PC-9 (cell line): Measurements from ENCODE around the gene DAB2. TPM values are rescaled to one million over a fixed set of nuclear protein-coding genes. Genes with fewer than 3 reads are reported as not detected.
"Not testable (repeated sequence)": the region's sequence is repeated elsewhere in the genome, so short reads cannot be mapped to it uniquely, and the experiment has no call there.

Experiments
- BruUV-seq: library from RNA; stranded (reverse); fragments of 400-500 nt; replicated peaks from 2 replicates; lab custom pipeline; 2021; lab: Mats Ljungman, UMichigan
- CTCF ChIA-PET: fragments of 300-600 bp; sonication (Branson Sonifier 250); formaldehyde crosslinking; loops from one replicate; lab custom pipeline; 2022; ENCODE audit warnings: antibody characterized with exemption; lab: Charles Lee
- POLR2A ChIA-PET: fragments of 300-600 bp; sonication (Branson Sonifier 250); formaldehyde crosslinking; loops from one replicate; lab custom pipeline; 2022; ENCODE audit warnings: antibody characterized with exemption; ENCODE audit not compliant: unreplicated experiment; lab: Charles Lee
- DNase-seq, 2 experiments: peaks; one replicate each; pipeline versions ENCODE4 v3.0.0 to v3.0.0-alpha.2; 2015 to 2022; ENCODE audit warnings: mixed read lengths in 1 of 2
- H2AFZ ChIP-seq: fragments of 200-600 bp; sonication (generic); 2 replicates; pipeline ENCODE4 v1.8.1; 2017; ENCODE audit warnings: antibody characterized with exemption
- H3F3A ChIP-seq: fragments of 200-600 bp; sonication (generic); 2 replicates; pipeline ENCODE4 v1.8.1; 2017; ENCODE audit warnings: antibody characterized with exemption, mild to moderate bottlenecking, low read depth; ENCODE audit not compliant: insufficient read depth
- H3K27ac ChIP-seq: fragments of 200-600 bp; sonication (generic); 2 replicates; pipeline ENCODE4 v1.6.1; 2016; ENCODE audit warnings: mixed run types
- H3K27me3 ChIP-seq: fragments of 200-600 bp; sonication (generic); 2 replicates; pipeline ENCODE4 v1.6.1; 2016; ENCODE audit warnings: low read depth, mixed run types; ENCODE audit not compliant: insufficient read depth
- H3K36me3 ChIP-seq: fragments of 200-600 bp; sonication (generic); 2 replicates; pipeline ENCODE4 v1.6.1; 2016; ENCODE audit warnings: low read depth, mixed run types
- H3K4me1 ChIP-seq: fragments of 200-600 bp; sonication (generic); replicated peaks from 2 replicates; pipeline ENCODE4 v1.6.1; 2016; ENCODE audit warnings: mixed run types; ENCODE audit not compliant: insufficient read depth
- H3K4me2 ChIP-seq: fragments of 200-600 bp; sonication (generic); 2 replicates; pipeline ENCODE4 v1.6.1; 2017; ENCODE audit warnings: mixed run types
- H3K4me3 ChIP-seq: fragments of 200-600 bp; sonication (generic); 2 replicates; pipeline ENCODE4 v1.6.1; 2016; ENCODE audit warnings: mixed run types
- H3K79me2 ChIP-seq: fragments of 200-600 bp; sonication (generic); 2 replicates; pipeline ENCODE4 v1.6.1; 2017; ENCODE audit warnings: low read depth, mixed run types
- H3K9me2 ChIP-seq: fragments of 200-600 bp; sonication (generic); 2 replicates; pipeline ENCODE4 v1.8.1; 2017; ENCODE audit warnings: mild to moderate bottlenecking; ENCODE audit not compliant: insufficient read depth
- H3K9me3 ChIP-seq: fragments of 200-600 bp; sonication (generic); 2 replicates; pipeline ENCODE4 v1.8.1; 2016; ENCODE audit warnings: low read depth; ENCODE audit not compliant: insufficient read depth
- H4K20me1 ChIP-seq: fragments of 200-600 bp; sonication (generic); 2 replicates; pipeline ENCODE4 v1.8.1; 2017; ENCODE audit not compliant: insufficient read depth
- EZH2 ChIP-seq: fragments of 200-600 bp; sonication (generic); IDR thresholded peaks from 2 replicates; pipeline ENCODE4 v1.8.0; 2017; ENCODE audit warnings: antibody characterized with exemption, low read depth
- intact Hi-C: fragments of 100-400 bp; cut with micrococcal nuclease; formaldehyde crosslinking; loops from one replicate; pipeline ENCODE4 v1.10.0; 2022; ENCODE audit not compliant: unreplicated experiment
- total RNA-seq: library from RNA; stranded (reverse); gene quantifications from 2 replicates; pipeline ENCODE4 v1.2.3, GENCODE V29; 2021
- TF ChIP-seq, protein P1 (sequence below): fragments of 200-600 bp; sonication (generic); conservative IDR thresholded peaks from 2 replicates; pipeline ENCODE4 v1.6.1; 2017; ENCODE audit warnings: mixed run types, antibody characterized with exemption, mild to moderate bottlenecking, moderate library complexity

Gene DAB2
- total RNA-seq, 1 experiment from 2014 or later, result 21.0 TPM

GRCh38 chr5:39341896-39342295, 82.9 kb downstream of the DAB2 start:
- Histone ChIP-seq H3F3A (no peaks in the 10 kb centered on the region), H3K4me3 (no peak overlapping the region), H3K27me3 (no peaks in the 10 kb centered on the region), H3K9me2 (no peaks in the 10 kb centered on the region), H3K9me3 (no peaks in the 10 kb centered on the region), H2AFZ (no peak overlapping the region), H4K20me1 (no peaks in the 10 kb centered on the region), H3K4me1 (no peaks in the 10 kb centered on the region), H3K79me2 (no peaks in the 10 kb centered on the region), H3K4me2 (no peak overlapping the region), H3K27ac (no peak overlapping the region), H3K36me3 (no peaks in the 10 kb centered on the region)
- no peak for TF ChIP-seq EZH2
- TF ChIP-seq, protein P1, sequence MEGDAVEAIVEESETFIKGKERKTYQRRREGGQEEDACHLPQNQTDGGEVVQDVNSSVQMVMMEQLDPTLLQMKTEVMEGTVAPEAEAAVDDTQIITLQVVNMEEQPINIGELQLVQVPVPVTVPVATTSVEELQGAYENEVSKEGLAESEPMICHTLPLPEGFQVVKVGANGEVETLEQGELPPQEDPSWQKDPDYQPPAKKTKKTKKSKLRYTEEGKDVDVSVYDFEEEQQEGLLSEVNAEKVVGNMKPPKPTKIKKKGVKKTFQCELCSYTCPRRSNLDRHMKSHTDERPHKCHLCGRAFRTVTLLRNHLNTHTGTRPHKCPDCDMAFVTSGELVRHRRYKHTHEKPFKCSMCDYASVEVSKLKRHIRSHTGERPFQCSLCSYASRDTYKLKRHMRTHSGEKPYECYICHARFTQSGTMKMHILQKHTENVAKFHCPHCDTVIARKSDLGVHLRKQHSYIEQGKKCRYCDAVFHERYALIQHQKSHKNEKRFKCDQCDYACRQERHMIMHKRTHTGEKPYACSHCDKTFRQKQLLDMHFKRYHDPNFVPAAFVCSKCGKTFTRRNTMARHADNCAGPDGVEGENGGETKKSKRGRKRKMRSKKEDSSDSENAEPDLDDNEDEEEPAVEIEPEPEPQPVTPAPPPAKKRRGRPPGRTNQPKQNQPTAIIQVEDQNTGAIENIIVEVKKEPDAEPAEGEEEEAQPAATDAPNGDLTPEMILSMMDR, result no peak
- no peak for DNase-seq
- ChIA-PET CTCF (no interaction called here), POLR2A (no interaction called here)
- no TSS peak for BruUV-seq
- intact Hi-C loops, result no loop called here

- Histone ChIP-seq H3K36me3 (no peaks in the 10 kb centered on the region), H4K20me1 (no peaks in the 10 kb centered on the region), H3K4me2 (no peak overlapping the region), H3K27ac (no peak overlapping the region), H3K9me3 (no peaks in the 10 kb centered on the region), H3F3A (no peaks in the 10 kb centered on the region), H3K4me3 (no peak overlapping the region), H3K4me1 (no peaks in the 10 kb centered on the region), H3K79me2 (no peaks in the 10 kb centered on the region), H2AFZ (no peak overlapping the region), H3K27me3 (no peaks in the 10 kb centered on the region), H3K9me2 (no peaks in the 10 kb centered on the region)
- BruUV-seq, result no TSS peak
- intact Hi-C loops, result no loop called here
- DNase-seq, result no peak
- ChIA-PET POLR2A (no interaction called here), CTCF (no interaction called here)
- no peak for TF ChIP-seq EZH2
- TF ChIP-seq, protein P1, result no peak
Measured at GRCh38 chr5:39340506-39340905, 84.3 kb downstream of the DAB2 start.

DNA sequence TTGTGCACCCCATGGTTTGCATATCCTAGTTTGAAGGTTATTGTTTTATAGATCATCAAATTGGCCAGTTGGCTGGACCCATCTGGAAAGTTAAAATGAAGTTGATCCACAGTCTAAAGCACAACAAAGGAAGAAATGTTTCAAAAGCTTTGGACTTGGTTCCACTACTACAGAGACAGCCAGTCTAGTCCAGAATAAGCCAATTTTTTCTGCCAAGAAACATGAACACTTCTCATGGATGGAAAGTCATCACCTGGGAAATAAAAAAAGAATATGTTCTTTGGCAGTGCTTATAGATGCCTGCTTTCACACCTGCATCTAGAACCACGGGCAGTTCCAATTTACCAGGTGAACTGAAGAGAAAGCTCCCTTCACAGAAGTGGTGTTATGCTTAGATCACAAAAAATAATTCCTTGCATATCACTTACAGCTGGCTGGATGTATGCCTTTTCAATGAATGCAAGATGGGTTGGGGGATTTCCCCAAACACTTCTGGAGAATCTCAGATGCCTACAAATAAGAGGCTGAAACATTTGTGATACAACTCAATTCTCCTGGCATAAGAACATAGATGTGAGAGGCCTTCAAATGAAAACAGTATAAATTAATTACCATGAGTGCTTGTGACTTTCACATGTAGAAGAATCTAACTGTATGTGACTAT, 87.4 kb downstream of the DAB2 start:
- no peaks in the 10 kb centered on the region for H3K9me3 ChIP-seq
- no peaks in the 10 kb centered on the region for H3K4me1 ChIP-seq
- CTCF ChIA-PET, result no interaction called here
- H4K20me1 ChIP-seq, result no peaks in the 10 kb centered on the region
- no peak overlapping the region for H2AFZ ChIP-seq
- intact Hi-C loops, result no loop called here
- TF ChIP-seq EZH2, result no peak
- TF ChIP-seq, protein P1, result no peak
- H3K27ac ChIP-seq, result no peak overlapping the region
- DNase-seq, result no peak
- H3K36me3 ChIP-seq, result no peaks in the 10 kb centered on the region
- H3K4me2 ChIP-seq, result no peak overlapping the region
- no TSS peak for BruUV-seq
- no peak overlapping the region for H3K4me3 ChIP-seq
- POLR2A ChIA-PET, result no interaction called here
- H3K79me2 ChIP-seq, result no peaks in the 10 kb centered on the region
- no peaks in the 10 kb centered on the region for H3K9me2 ChIP-seq
- H3K27me3 ChIP-seq, result no peaks in the 10 kb centered on the region
- no peaks in the 10 kb centered on the region for H3F3A ChIP-seq

GRCh38 chr5:39334296-39334695, 90.5 kb downstream of the DAB2 start:
- H3F3A ChIP-seq, POLR2A ChIA-PET, H3K9me2 ChIP-seq, H3K27ac ChIP-seq, CTCF ChIA-PET, BruUV-seq, H4K20me1 ChIP-seq, H3K4me3 ChIP-seq, H3K79me2 ChIP-seq, H3K4me2 ChIP-seq, H3K36me3 ChIP-seq, H3K4me1 ChIP-seq, intact Hi-C loops, H3K9me3 ChIP-seq, DNase-seq, H3K27me3 ChIP-seq, H2AFZ ChIP-seq: not testable (repeated sequence)
